A673 (cell line): ENCODE results near the gene GRIK2. TPM values are rescaled to one million over a fixed set of nuclear protein-coding genes. Genes with fewer than 3 reads are reported as not detected.

Experiments
- BruUV-seq: library from RNA; stranded (reverse); fragments of 400-500 nt; replicated peaks from 2 replicates; lab custom pipeline; 2021; lab: Mats Ljungman, UMichigan
- CTCF ChIA-PET: fragments of 300-600 bp; sonication (Branson Sonifier 250); formaldehyde crosslinking; loops from one replicate; lab custom pipeline; 2022; ENCODE audit warnings: antibody characterized with exemption; lab: Charles Lee
- POLR2A ChIA-PET: fragments of 300-600 bp; sonication (Branson Sonifier 250); formaldehyde crosslinking; loops from one replicate; lab custom pipeline; 2022; ENCODE audit warnings: antibody characterized with exemption; ENCODE audit not compliant: low non-redundant PET; lab: Charles Lee
- DNase-seq: peaks from one replicate; pipeline ENCODE4 v3.0.0-alpha.2; 2015; ENCODE audit warnings: low spot score
- H3K27ac ChIP-seq: fragments of 200-600 bp; sonication (generic); 2 replicates; pipeline ENCODE4 v1.5.1; 2016; ENCODE audit warnings: mixed run types, low read depth, mild to moderate bottlenecking, mixed read lengths, antibody characterized with exemption, low read length; ENCODE audit not compliant: poor library complexity, severe bottlenecking
- H3K27me3 ChIP-seq: fragments of 200-600 bp; sonication (generic); replicated peaks from 2 replicates; pipeline ENCODE4 v1.6.1; 2017; ENCODE audit warnings: mixed run types, low read depth, mild to moderate bottlenecking, mixed read lengths, antibody characterized with exemption, low read length; ENCODE audit not compliant: insufficient read depth, poor library complexity
- H3K36me3 ChIP-seq: fragments of 200-600 bp; sonication (generic); 2 replicates; pipeline ENCODE4 v1.6.1; 2016; ENCODE audit warnings: mixed run types, mild to moderate bottlenecking, mixed read lengths, antibody characterized with exemption, low read length; ENCODE audit not compliant: insufficient read depth, poor library complexity, severe bottlenecking
- H3K4me1 ChIP-seq: fragments of 200-600 bp; sonication (generic); 2 replicates; pipeline ENCODE4 v1.6.1; 2017; ENCODE audit warnings: mixed run types, mild to moderate bottlenecking, mixed read lengths, antibody characterized with exemption, low read length; ENCODE audit not compliant: insufficient read depth, poor library complexity, severe bottlenecking
- H3K4me3 ChIP-seq: fragments of 200-600 bp; sonication (generic); 2 replicates; pipeline ENCODE4 v1.5.1; 2016; ENCODE audit warnings: low read depth, mixed run types, mild to moderate bottlenecking, mixed read lengths, low read length; ENCODE audit not compliant: poor library complexity, severe bottlenecking
- H3K9me3 ChIP-seq: fragments of 200-600 bp; sonication (generic); 2 replicates; pipeline ENCODE4 v1.6.1; 2016; ENCODE audit warnings: mixed run types, low read depth, mild to moderate bottlenecking, mixed read lengths, antibody characterized with exemption, low read length; ENCODE audit not compliant: poor library complexity, severe bottlenecking
- EZH2 ChIP-seq: fragments of 200-600 bp; sonication (generic); IDR thresholded peaks from 2 replicates; pipeline ENCODE4 v1.6.1; 2017; ENCODE audit warnings: borderline replicate concordance, low read depth, mild to moderate bottlenecking, mixed read lengths, antibody characterized with exemption, low read length; ENCODE audit not compliant: poor library complexity, severe bottlenecking
- intact Hi-C: fragments of 100-400 bp; cut with micrococcal nuclease; formaldehyde crosslinking; loops from one replicate; pipeline ENCODE4 v1.10.0; 2022; ENCODE audit not compliant: unreplicated experiment
- total RNA-seq: library from RNA; stranded (reverse); gene quantifications from 2 replicates; pipeline ENCODE4 v1.2.3, GENCODE V29; 2021
- TF ChIP-seq, protein P1 (sequence below): fragments of 300-800, 200-600 bp; sonication (generic); conservative IDR thresholded peaks from 2 replicates; pipeline ENCODE4 v1.5.1; 2017; ENCODE audit warnings: low read depth, mild to moderate bottlenecking, antibody characterized with exemption, low read length, moderate library complexity, mixed read lengths

Gene GRIK2
- total RNA-seq, 1 experiment from 2014 or later = 62.1 TPM

DNA sequence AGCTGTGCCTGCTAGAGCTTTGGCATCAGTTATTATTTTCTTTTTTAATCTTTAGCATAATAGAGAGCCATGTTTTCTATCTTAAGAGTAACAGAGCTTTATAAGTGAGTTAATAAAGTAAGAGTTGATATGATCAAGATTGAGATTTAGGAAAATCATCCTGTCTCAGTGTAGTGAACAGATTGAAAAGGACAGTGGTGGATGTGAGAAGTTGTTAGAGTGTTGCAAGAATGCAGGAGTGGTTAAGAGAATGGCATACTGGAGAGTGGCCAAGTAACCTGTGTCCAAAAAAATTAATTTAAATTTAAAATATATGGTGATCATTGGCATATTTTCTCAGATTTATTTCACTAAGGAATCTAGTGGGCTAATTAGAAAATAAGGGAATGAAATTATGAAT lies 629.3 kb downstream of the GRIK2 start:
- Histone ChIP-seq H3K4me3 (no peak overlapping the region), H3K9me3 (no peaks in the 10 kb centered on the region), H3K27me3 (no peaks in the 10 kb centered on the region), H3K4me1 (peaks cover 47% of the 10 kb centered on the region), H3K36me3 (peaks cover 7% of the 10 kb centered on the region), H3K27ac (peak overlapping the region; percentile 64)
- intact Hi-C loops = no loop called here
- BruUV-seq = no TSS peak
- no peak for DNase-seq
- TF ChIP-seq, protein P1, sequence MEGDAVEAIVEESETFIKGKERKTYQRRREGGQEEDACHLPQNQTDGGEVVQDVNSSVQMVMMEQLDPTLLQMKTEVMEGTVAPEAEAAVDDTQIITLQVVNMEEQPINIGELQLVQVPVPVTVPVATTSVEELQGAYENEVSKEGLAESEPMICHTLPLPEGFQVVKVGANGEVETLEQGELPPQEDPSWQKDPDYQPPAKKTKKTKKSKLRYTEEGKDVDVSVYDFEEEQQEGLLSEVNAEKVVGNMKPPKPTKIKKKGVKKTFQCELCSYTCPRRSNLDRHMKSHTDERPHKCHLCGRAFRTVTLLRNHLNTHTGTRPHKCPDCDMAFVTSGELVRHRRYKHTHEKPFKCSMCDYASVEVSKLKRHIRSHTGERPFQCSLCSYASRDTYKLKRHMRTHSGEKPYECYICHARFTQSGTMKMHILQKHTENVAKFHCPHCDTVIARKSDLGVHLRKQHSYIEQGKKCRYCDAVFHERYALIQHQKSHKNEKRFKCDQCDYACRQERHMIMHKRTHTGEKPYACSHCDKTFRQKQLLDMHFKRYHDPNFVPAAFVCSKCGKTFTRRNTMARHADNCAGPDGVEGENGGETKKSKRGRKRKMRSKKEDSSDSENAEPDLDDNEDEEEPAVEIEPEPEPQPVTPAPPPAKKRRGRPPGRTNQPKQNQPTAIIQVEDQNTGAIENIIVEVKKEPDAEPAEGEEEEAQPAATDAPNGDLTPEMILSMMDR = no peak
- TF ChIP-seq EZH2 = no peak
- ChIA-PET CTCF (no interaction called here), POLR2A (no interaction called here)

DNA sequence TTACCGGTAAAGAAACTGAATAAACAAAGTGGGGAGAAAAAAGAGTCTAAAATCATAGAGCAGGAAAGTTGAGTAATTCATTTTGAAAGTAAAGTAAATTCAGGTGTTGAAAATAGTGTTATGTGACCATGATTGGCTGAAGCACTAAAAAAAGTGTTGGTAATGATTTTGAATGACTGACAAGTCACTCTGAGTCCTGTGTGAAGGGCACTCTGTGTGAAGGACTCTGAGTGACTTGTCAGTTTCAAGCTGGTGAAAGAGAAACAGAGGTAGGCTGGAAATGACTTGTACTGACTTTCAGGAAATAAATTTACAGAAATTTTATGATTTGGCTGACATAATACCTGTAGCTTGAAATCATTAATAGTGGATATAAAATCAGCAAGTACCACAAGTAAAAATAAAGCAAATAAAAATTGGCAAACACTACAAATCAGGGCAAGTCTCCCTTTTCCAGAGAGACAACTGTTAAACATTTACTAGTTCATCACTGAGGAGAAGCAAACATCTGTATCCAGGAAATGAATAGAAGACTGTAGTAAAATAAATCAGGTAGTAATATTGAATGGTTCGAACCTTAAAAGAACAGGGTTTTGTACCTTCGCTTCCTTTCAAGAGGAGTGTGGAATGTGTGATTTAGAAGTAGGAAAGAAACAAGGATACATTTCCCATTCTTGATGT lies 630.6 kb downstream of the GRIK2 start:
- H3K27ac ChIP-seq = peak overlapping the region; percentile 64
- no peaks in the 10 kb centered on the region for H3K9me3 ChIP-seq
- POLR2A ChIA-PET = no interaction called here
- peaks cover 42% of the 10 kb centered on the region for H3K4me1 ChIP-seq
- BruUV-seq = no TSS peak
- CTCF ChIA-PET = no interaction called here
- H3K36me3 ChIP-seq = no peaks in the 10 kb centered on the region
- no peak for TF ChIP-seq EZH2
- TF ChIP-seq, protein P1 = no peak
- no peak overlapping the region for H3K4me3 ChIP-seq
- intact Hi-C loops = no loop called here
- DNase-seq = peak; percentile 26
- H3K27me3 ChIP-seq = no peaks in the 10 kb centered on the region

DNA sequence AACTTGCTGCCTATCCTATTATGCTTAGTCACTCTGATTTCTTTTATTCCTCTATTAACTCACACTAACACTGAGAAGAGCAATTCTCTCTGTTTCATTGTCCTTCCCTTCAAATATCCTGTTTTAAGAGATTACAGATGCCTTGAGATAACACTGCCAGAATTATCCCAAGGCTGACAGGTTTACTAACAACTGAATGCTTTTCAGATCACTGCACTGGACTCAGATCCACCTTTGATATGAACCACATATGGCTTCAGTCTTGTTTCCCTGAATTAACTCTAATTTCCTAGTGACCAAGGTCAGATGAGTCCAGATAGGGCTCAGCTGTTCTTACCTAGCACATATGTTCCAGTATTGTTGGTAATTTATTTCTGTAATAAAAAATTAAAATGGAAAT lies 633.1 kb downstream of the GRIK2 start:
- Histone ChIP-seq H3K27me3 (no peaks in the 10 kb centered on the region), H3K4me3 (no peak overlapping the region), H3K9me3 (no peaks in the 10 kb centered on the region), H3K4me1 (peaks cover 53% of the 10 kb centered on the region), H3K36me3 (peaks cover 9% of the 10 kb centered on the region), H3K27ac (peak overlapping the region; percentile 65)
- CTCF ChIA-PET = no interaction called here
- intact Hi-C loops = no loop called here
- POLR2A ChIA-PET = interaction anchor here (0.6 kb wide), 1 partner anchor 11 kb away, joined by 6 read pairs; no protein-coding TSS in a partner anchor
- no TSS peak for BruUV-seq
- TF ChIP-seq, protein P1 = no peak
- no peak for TF ChIP-seq EZH2
- DNase-seq = peak; percentile 51
